OCI-LY7 (cell line): ENCODE results near the gene PUM1. TPM values are rescaled to one million over a fixed set of nuclear protein-coding genes. Genes with fewer than 3 reads are reported as not detected.

Experiments used
- BruUV-seq: library from RNA; stranded (reverse); fragments of 400-500 nt; replicated peaks from 2 replicates; lab custom pipeline; 2021; lab: Mats Ljungman, UMichigan
- CTCF ChIA-PET: fragments of 300-600 bp; sonication (Branson Sonifier 250); formaldehyde crosslinking; loops from one replicate; lab custom pipeline; 2022; ENCODE audit warnings: antibody characterized with exemption; ENCODE audit not compliant: unreplicated experiment; lab: Charles Lee
- POLR2A ChIA-PET: fragments of 300-600 bp; sonication (Branson Sonifier 250); formaldehyde crosslinking; loops from one replicate; lab custom pipeline; 2022; ENCODE audit warnings: antibody characterized with exemption; lab: Charles Lee
- DNase-seq: peaks from one replicate; pipeline ENCODE4 v3.0.0-alpha.2; 2015; ENCODE audit warnings: low spot score
- H2AFZ ChIP-seq: fragments of 200-600 bp; sonication (generic), shearing (Covaris generic); 2 replicates; pipeline ENCODE4 v1.6.1; 2014; ENCODE audit warnings: mild to moderate bottlenecking, antibody characterized with exemption, low read length, moderate library complexity
- H3K27ac ChIP-seq: fragments of 200-600 bp; sonication (generic); 2 replicates; pipeline ENCODE4 v1.5.1; 2014; ENCODE audit warnings: mixed run types, low read depth, mild to moderate bottlenecking, moderate library complexity, low read length, inconsistent platforms; ENCODE audit not compliant: poor library complexity, severe bottlenecking
- H3K36me3 ChIP-seq: fragments of 200-600 bp; sonication (generic); 2 replicates; pipeline ENCODE4 v1.6.1; 2014; ENCODE audit warnings: mild to moderate bottlenecking, antibody characterized with exemption, low read length, moderate library complexity, mixed read lengths; ENCODE audit not compliant: insufficient read depth
- H3K4me1 ChIP-seq: fragments of 200-600 bp; sonication (generic); 2 replicates; pipeline ENCODE4 v1.5.1; 2014; ENCODE audit warnings: mild to moderate bottlenecking, low read length; ENCODE audit not compliant: insufficient read depth, poor library complexity, severe bottlenecking
- H3K4me2 ChIP-seq: fragments of 200-600 bp; sonication (generic); 2 replicates; pipeline ENCODE4 v1.6.1; 2014; ENCODE audit warnings: mild to moderate bottlenecking, low read length
- H3K4me3 ChIP-seq: fragments of 200-600 bp; sonication (generic); 2 replicates; pipeline ENCODE4 v1.5.1; 2014; ENCODE audit warnings: mild to moderate bottlenecking, low read depth, low read length; ENCODE audit not compliant: poor library complexity, severe bottlenecking
- H3K79me2 ChIP-seq: fragments of 200-600 bp; sonication (generic); 2 replicates; pipeline ENCODE4 v1.6.1; 2016; ENCODE audit warnings: low read depth, mild to moderate bottlenecking, low read length, moderate library complexity, mixed read lengths; ENCODE audit not compliant: insufficient read depth
- H3K9me2 ChIP-seq: fragments of 200-600 bp; sonication (generic); 2 replicates; pipeline ENCODE4 v1.6.1; 2016; ENCODE audit warnings: mild to moderate bottlenecking, low read length, mixed read lengths; ENCODE audit not compliant: insufficient read depth
- H3K9me3 ChIP-seq: fragments of 200-600 bp; sonication (generic); 2 replicates; pipeline ENCODE4 v1.6.1; 2014; ENCODE audit warnings: mild to moderate bottlenecking, mixed run types, low read length, mixed read lengths
- H4K20me1 ChIP-seq: fragments of 200-600 bp; sonication (generic); 2 replicates; pipeline ENCODE4 v1.6.1; 2014; ENCODE audit warnings: mild to moderate bottlenecking, antibody characterized with exemption, low read length, moderate library complexity, mixed read lengths; ENCODE audit not compliant: insufficient read depth
- EZH2phosphoT487 ChIP-seq: fragments of 200-600 bp; sonication (generic); IDR thresholded peaks from 2 replicates; pipeline ENCODE4 v1.6.1; 2018; ENCODE audit warnings: low read depth, borderline replicate concordance, mild to moderate bottlenecking, mixed run types, antibody characterized with exemption, low read length, moderate library complexity, mixed read lengths
- intact Hi-C: fragments of 100-400 bp; cut with micrococcal nuclease; formaldehyde crosslinking; loops from one replicate; pipeline ENCODE4 v1.10.0; 2022; ENCODE audit not compliant: unreplicated experiment
- total RNA-seq, 2 experiments: library from RNA; depleted of rRNA in 1 of 2; stranded (reverse); fragments of >200 nt in 1 of 2; shearing (Covaris generic) in 1 of 2; gene quantifications; 2 replicates each; pipeline ENCODE4 v1.2.3, GENCODE V29; 2014 to 2022
- TF ChIP-seq, protein P1 (sequence below): fragments of 200-600 bp; sonication (generic); conservative IDR thresholded peaks from 2 replicates; pipeline ENCODE4 v1.5.1; 2014; ENCODE audit warnings: mild to moderate bottlenecking, antibody characterized with exemption, low read length, moderate library complexity, mixed read lengths

Gene PUM1
- total RNA-seq, 2 experiments from 2014 or later: 52.0 to 97.5 TPM

DNA sequence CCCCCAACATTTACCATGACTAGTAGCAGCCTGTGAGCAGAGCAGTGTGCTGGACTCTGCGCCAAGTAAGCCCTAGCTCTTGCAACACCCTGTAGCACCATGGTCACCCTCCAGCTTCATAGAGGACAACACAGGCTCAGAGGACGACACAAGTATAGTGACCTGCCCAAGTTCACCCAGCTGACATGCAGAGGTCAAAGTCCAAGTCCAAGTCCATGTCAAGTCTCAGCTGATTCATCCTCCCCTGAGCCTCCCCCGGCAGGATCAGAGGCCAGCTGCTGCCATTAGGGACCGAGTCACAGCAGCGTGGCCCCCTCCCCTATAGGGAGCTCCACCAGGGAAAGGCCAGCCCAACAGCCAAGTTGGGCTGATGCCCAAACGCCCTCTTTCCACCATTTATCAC, 172.8 kb downstream of the PUM1 start:
- Histone ChIP-seq H4K20me1 (no peaks in the 10 kb centered on the region), H3K36me3 (no peaks in the 10 kb centered on the region), H3K27ac (no peak overlapping the region), H3K4me1 (no peaks in the 10 kb centered on the region), H3K79me2 (no peaks in the 10 kb centered on the region), H2AFZ (no peak overlapping the region), H3K9me3 (no peaks in the 10 kb centered on the region), H3K9me2 (no peaks in the 10 kb centered on the region), H3K4me3 (no peak overlapping the region), H3K4me2 (no peak overlapping the region)
- no TSS peak for BruUV-seq
- POLR2A ChIA-PET: no interaction called here
- intact Hi-C loops: no loop called here
- no peak for DNase-seq
- CTCF ChIA-PET: no interaction called here
- TF ChIP-seq, protein P1, sequence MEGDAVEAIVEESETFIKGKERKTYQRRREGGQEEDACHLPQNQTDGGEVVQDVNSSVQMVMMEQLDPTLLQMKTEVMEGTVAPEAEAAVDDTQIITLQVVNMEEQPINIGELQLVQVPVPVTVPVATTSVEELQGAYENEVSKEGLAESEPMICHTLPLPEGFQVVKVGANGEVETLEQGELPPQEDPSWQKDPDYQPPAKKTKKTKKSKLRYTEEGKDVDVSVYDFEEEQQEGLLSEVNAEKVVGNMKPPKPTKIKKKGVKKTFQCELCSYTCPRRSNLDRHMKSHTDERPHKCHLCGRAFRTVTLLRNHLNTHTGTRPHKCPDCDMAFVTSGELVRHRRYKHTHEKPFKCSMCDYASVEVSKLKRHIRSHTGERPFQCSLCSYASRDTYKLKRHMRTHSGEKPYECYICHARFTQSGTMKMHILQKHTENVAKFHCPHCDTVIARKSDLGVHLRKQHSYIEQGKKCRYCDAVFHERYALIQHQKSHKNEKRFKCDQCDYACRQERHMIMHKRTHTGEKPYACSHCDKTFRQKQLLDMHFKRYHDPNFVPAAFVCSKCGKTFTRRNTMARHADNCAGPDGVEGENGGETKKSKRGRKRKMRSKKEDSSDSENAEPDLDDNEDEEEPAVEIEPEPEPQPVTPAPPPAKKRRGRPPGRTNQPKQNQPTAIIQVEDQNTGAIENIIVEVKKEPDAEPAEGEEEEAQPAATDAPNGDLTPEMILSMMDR: no peak
- no peak for TF ChIP-seq EZH2phosphoT487

DNA sequence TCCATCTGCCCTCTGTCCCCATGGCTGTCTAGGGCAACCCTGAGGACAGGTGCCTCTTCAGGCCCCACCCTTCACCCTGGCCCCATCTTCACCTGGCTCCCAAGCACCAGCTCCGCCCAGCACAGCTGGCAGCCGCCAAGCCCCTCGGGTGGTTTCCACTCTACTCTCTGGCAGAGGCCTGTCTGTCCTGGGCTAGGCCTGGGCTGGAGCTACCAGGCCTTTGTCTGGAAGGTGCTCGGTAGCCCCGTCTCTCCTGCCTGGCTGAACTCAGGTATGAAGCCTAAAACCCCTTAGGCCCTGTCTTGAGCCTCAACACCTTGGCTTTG, 174.3 kb downstream of the PUM1 start:
- Histone ChIP-seq H3K4me1 (no peaks in the 10 kb centered on the region), H4K20me1 (no peaks in the 10 kb centered on the region), H3K4me2 (no peak overlapping the region), H3K27ac (no peak overlapping the region), H3K9me3 (no peaks in the 10 kb centered on the region), H2AFZ (no peak overlapping the region), H3K36me3 (no peaks in the 10 kb centered on the region), H3K79me2 (no peaks in the 10 kb centered on the region), H3K9me2 (no peaks in the 10 kb centered on the region), H3K4me3 (no peak overlapping the region)
- TF ChIP-seq EZH2phosphoT487: no peak
- TF ChIP-seq, protein P1: no peak
- CTCF ChIA-PET: no interaction called here
- intact Hi-C loops: no loop called here
- POLR2A ChIA-PET: interaction anchor here (0.7 kb wide), 1 partner anchor 1144 kb away, joined by 3 read pairs; no protein-coding TSS in a partner anchor
- no TSS peak for BruUV-seq
- DNase-seq: no peak

DNA sequence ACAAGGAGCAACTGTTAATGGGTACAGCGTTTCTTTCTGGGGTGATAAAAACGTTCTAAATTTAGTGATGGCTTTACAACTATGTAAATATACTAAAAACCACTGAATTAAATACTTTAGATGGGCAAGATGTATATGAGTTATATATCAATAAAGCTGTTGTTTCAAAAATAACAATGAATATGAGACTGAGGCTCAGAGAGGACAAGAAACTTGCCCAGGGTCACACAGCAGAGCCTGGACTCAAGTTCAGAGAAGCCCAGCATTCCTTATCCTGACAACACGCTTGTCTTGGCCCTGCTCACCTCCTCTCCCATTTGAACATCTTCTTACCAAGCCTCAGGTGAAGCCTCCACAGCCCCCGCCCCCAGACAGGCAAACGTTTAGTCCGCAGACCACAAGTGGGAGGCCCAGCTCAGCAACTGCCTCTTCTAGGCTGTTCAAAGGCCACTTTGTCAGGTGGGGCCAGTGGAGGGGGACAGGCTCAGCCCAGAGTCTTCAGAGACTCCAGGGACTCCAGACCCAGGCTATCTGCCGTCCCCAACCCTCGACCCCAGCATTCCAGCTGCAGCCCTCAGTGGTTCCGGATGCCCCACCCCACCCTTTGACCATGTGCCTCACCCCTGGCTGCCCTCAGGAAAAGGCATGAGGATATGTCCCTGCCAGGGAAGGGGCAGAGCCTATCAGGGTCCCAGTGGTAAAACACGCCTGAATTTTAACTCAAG, 174.9 kb downstream of the PUM1 start:
- POLR2A ChIA-PET: interaction anchor here (0.5 kb wide), 1 partner anchor 426 kb away, joined by 5 read pairs; no protein-coding TSS in a partner anchor
- no peaks in the 10 kb centered on the region for H3K9me2 ChIP-seq
- H3K9me3 ChIP-seq: no peaks in the 10 kb centered on the region
- no peak for TF ChIP-seq EZH2phosphoT487
- TF ChIP-seq, protein P1: no peak
- intact Hi-C loops: no loop called here
- DNase-seq: no peak
- no peaks in the 10 kb centered on the region for H3K79me2 ChIP-seq
- H3K27ac ChIP-seq: no peak overlapping the region
- H3K4me3 ChIP-seq: no peak overlapping the region
- CTCF ChIA-PET: no interaction called here
- H3K36me3 ChIP-seq: no peaks in the 10 kb centered on the region
- H3K4me1 ChIP-seq: no peaks in the 10 kb centered on the region
- H4K20me1 ChIP-seq: no peaks in the 10 kb centered on the region
- BruUV-seq: no TSS peak
- H3K4me2 ChIP-seq: no peak overlapping the region
- no peak overlapping the region for H2AFZ ChIP-seq
